ENCODE results near the gene AFAP1L1. TPM values are rescaled to one million over a fixed set of nuclear protein-coding genes. Genes with fewer than 3 reads are reported as not detected.
A peak's percentile ranks its signal among the peaks of the same experiment; 100 is the strongest.

AFAP1L1 gene
- total and polyA plus RNA-seq, 2 of the 13 experiments (the other 11 are each of a cell fraction or from before 2014, with no cell fraction given): 0.38 to 1.0 TPM

- no peak for TF ChIP-seq ZGPAT (CRISPR knock-in tag; IDR thresholded peaks at IDR 0.05)
- no peak for TF ChIP-seq ZNF562 (CRISPR knock-in tag; IDR thresholded peaks at IDR 0.05; ENCODE audit: borderline replicate concordance)
- no peak for TF ChIP-seq CENPT (CRISPR knock-in tag; IDR thresholded peaks at IDR 0.05; ENCODE audit: low read depth)
- TF ChIP-seq ZNF747 (CRISPR knock-in tag; IDR thresholded peaks at IDR 0.05; ENCODE audit: borderline replicate concordance): no peak
- no peak for TF ChIP-seq ZNF563 (CRISPR knock-in tag; IDR thresholded peaks at IDR 0.05)
- TF ChIP-seq ZNF713 (CRISPR knock-in tag; IDR thresholded peaks at IDR 0.05): no peak
- TF ChIP-seq XRCC5 (optimal IDR thresholded peaks at IDR 0.05; ENCODE audit: low read length): peak; percentile 57
- no peak for TF ChIP-seq NCOA1 (CRISPR knock-in tag; IDR thresholded peaks at IDR 0.05)
- no peak for TF ChIP-seq ZNF263 (CRISPR knock-in tag; IDR thresholded peaks at IDR 0.05)
- TF ChIP-seq ZBTB3 (CRISPR knock-in tag; IDR thresholded peaks at IDR 0.05; ENCODE audit: borderline replicate concordance, low read depth): no peak
- no peak for TF ChIP-seq MAF1 (CRISPR knock-in tag; IDR thresholded peaks at IDR 0.05; ENCODE audit: borderline replicate concordance)
- TF ChIP-seq HNRNPL (IDR thresholded peaks at IDR 0.05; ENCODE audit: low read depth, low read length): no peak
- TF ChIP-seq RFX1 (IDR thresholded peaks at IDR 0.05): no peak
- TF ChIP-seq ZNF552 (CRISPR knock-in tag; IDR thresholded peaks at IDR 0.05; ENCODE audit: borderline replicate concordance): no peak
- TF ChIP-seq SOX13 (IDR thresholded peaks at IDR 0.05): no peak
- TF ChIP-seq SOX13 (CRISPR knock-in tag; conservative IDR thresholded peaks at IDR 0.05 in 1 of 2, IDR thresholded peaks at IDR 0.05 in 1 of 2): no peak
- TF ChIP-seq TERF1 (CRISPR knock-in tag; IDR thresholded peaks at IDR 0.05): no peak
- TF ChIP-seq SMAD9 (CRISPR knock-in tag; IDR thresholded peaks at IDR 0.05): no peak
- TF ChIP-seq MTF1 (CRISPR knock-in tag; IDR thresholded peaks at IDR 0.05): no peak
- TF ChIP-seq SNAPC2 (CRISPR knock-in tag; IDR thresholded peaks at IDR 0.05): no peak
- no peak for TF ChIP-seq ZBTB8A (CRISPR knock-in tag; IDR thresholded peaks at IDR 0.05; ENCODE audit: borderline replicate concordance, low read depth)
- no peak for TF ChIP-seq ZNF142 (CRISPR knock-in tag; IDR thresholded peaks at IDR 0.05)
- no peak for TF ChIP-seq TARDBP (CRISPR knock-in tag; IDR thresholded peaks at IDR 0.05)
- TF ChIP-seq TAF1 (CRISPR knock-in tag; IDR thresholded peaks at IDR 0.05): no peak
- no peak for TF ChIP-seq ARNT (IDR thresholded peaks at IDR 0.05)
Measured at GRCh38 chr5:149381986-149382338, 110.3 kb downstream of the AFAP1L1 start (continued).

Data from HepG2 (cell line).